Activated T-cell treated with anti-CD3 and anti-CD28 coated beads, Interleukin-2, amount 50 U/mL, for 48 hours (primary cell): ENCODE measurements around the gene ZSWIM4.

ENCODE experiments used
- DNase-seq, 2 experiments: peaks; one replicate each; pipeline ENCODE4 v3.0.0-alpha.2; 2020

ZSWIM4 gene

GRCh38 chr19:13813147-13813546 is 17.9 kb downstream of the ZSWIM4 start:
- DNase-seq, result no peak

GRCh38 chr19:13814550-13814949 is 19.3 kb downstream of the ZSWIM4 start:
- DNase-seq, result no peak

- DNase-seq, result peak; percentile 55 to 66
Measured at GRCh38 chr19:13817018-13817614, 21.9 kb downstream of the ZSWIM4 start.

GRCh38 chr19:13817615-13818371 is 22.6 kb downstream of the ZSWIM4 start:
- peak; percentile 59 to 69 for DNase-seq

GRCh38 chr19:13819238-13819637 is 24.0 kb downstream of the ZSWIM4 start:
- no peak for DNase-seq

- DNase-seq, result no peak
Measured at GRCh38 chr19:13821292-13821691, 26.0 kb downstream of the ZSWIM4 start.

GRCh38 chr19:13823256-13823655 is 28.0 kb downstream of the ZSWIM4 start:
- DNase-seq, result no peak

GRCh38 chr19:13823901-13824300 is 28.7 kb downstream of the ZSWIM4 start:
- no peak for DNase-seq

GRCh38 chr19:13824703-13825102 is 29.5 kb downstream of the ZSWIM4 start:
- no peak for DNase-seq

GRCh38 chr19:13825489-13826441 is 30.5 kb downstream of the ZSWIM4 start:
- peak; percentile 52 to 53 for DNase-seq

GRCh38 chr19:13826652-13827235 is 31.5 kb downstream of the ZSWIM4 start:
- DNase-seq, result no peak

- DNase-seq, result no peak
Measured at GRCh38 chr19:13827656-13828055, 32.4 kb downstream of the ZSWIM4 start.

GRCh38 chr19:13830114-13830740 is 35.0 kb downstream of the ZSWIM4 start:
- DNase-seq, result no peak

- no peak for DNase-seq
Measured at GRCh38 chr19:13830741-13831536, 35.7 kb downstream of the ZSWIM4 start.

GRCh38 chr19:13831537-13832467 is 36.6 kb downstream of the ZSWIM4 start:
- no peak for DNase-seq

GRCh38 chr19:13833330-13834243 is 38.3 kb downstream of the ZSWIM4 start:
- DNase-seq, result peak; percentile 97

GRCh38 chr19:13834244-13835069 is 39.2 kb downstream of the ZSWIM4 start:
- peak; percentile 39 to 46 for DNase-seq
